AG09309 (cell line): ENCODE results near the gene ARHGAP23.
A peak's percentile ranks its signal among the peaks of the same experiment; 100 is the strongest.
"Not testable (repeated sequence)": the region's sequence is repeated elsewhere in the genome, so short reads cannot be mapped to it uniquely, and the experiment has no call there.

Experiments
- DNase-seq: peaks from one replicate; pipeline ENCODE4 v3.0.0-alpha.2; 2010; ENCODE audit warnings: low read depth
- H3K4me3 ChIP-seq: 2 replicates; pipeline ENCODE4 v1.5.1; 2011; ENCODE audit warnings: mild to moderate bottlenecking, low read depth, low read length, moderate library complexity; ENCODE audit not compliant: control insufficient read depth
- CTCF ChIP-seq: IDR thresholded peaks from 2 replicates; pipeline ENCODE4 v1.5.1; 2011; ENCODE audit warnings: mild to moderate bottlenecking, low read depth, low read length, inconsistent platforms; ENCODE audit not compliant: insufficient read depth, control insufficient read depth; ENCODE audit errors: missing control alignments

Gene ARHGAP23

DNA sequence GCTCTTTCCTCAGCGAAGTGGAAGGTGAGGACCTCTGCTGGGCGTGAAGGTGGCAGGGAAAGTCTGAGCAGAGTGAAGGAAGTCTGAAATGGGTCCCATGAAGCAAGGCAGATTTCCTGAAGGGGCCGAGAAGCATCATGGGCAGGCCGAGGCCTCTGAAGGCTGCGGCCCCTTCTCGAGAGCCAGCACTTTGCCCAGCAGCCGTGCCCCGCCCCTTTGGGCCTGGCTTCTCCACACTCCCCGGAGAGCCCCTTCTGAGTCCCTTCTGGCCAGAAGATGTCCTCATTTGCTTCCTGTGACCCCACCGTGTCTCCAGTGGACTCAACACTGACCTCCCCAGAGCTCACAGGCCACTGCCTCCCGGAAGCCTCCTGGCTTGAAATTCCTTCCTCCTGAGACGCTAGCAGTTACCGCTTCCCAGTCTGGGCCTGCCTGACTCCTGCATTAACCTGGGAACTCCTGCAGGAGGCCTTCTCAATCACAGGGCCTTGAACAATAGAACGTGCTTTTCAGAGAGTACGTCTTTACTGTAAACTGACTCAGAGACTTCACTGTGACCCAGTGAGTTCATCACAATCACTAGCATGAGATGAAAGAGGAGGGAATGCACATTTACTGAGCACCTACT, 75.1 kb downstream of the ARHGAP23 start:
- not testable (repeated sequence) for DNase-seq, H3K4me3 ChIP-seq

GRCh38 chr17:38504216-38504615, 76.0 kb downstream of the ARHGAP23 start:
- DNase-seq: no peak
- H3K4me3 ChIP-seq: no peak overlapping the region
- TF ChIP-seq CTCF: no peak

GRCh38 chr17:38507436-38507835, 79.2 kb downstream of the ARHGAP23 start:
- TF ChIP-seq CTCF: no peak
- DNase-seq: no peak
- no peak overlapping the region for H3K4me3 ChIP-seq

GRCh38 chr17:38507921-38508569, 79.8 kb downstream of the ARHGAP23 start:
- no peak overlapping the region for H3K4me3 ChIP-seq
- TF ChIP-seq CTCF: no peak
- no peak for DNase-seq

DNA sequence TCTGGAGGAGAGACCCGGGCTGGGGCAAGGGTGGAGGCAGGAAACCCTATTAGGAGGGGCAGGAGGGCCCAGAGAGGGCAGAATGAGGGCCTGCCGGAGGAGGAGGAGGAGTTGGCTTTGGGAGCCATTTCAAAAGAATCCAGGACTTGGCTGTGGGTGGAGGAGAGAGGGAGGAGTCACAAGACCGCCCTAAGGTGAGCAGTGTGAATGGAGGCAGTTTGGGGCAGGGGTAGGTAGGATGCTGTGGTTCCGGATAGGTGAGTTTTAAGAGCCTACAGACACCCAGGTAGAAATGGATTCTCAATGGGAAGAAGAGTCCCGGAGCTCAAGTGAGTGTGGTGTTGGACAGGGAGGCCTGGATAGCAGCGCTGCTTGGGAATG, 80.3 kb downstream of the ARHGAP23 start:
- no peak overlapping the region for H3K4me3 ChIP-seq

DNA sequence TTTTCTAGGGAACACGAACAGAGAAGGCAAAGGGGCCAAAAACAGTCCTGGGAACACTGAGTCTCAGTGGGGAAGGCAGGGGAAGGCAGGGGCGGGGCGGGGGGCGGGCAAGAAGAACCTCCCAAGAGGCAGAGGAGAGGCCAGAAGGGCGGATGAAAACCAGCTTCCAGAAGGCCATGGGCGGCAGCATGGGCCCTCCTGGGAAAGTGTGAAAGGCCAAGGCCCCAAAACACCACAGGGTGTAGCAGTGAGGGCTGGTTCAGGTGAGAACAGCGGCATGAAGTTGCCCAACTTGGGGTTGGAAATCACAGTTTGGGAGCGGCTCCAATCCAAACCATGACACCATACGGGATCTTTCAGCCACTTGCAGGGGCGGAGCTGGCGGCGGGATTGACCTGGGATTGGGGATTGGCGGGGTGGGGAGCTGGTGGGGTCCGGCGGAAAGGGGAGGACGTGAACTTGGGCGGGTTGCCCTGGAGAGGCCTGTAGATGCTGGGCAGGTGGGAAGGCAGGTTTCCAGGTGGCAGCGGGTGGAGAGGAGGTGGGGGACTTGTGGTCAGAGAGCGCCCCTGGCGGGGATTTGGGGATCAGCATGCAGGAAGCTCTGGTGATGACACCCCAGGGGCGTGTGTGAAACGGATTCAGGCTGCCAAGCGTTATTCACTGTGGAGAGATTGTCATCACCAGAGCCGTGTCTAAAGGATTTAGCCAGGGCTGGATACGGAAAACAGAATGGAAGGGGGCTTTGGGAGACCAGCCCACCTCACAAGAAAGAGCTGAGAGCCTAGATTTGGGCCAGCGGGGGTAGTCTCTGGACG, 80.9 kb downstream of the ARHGAP23 start:
- H3K4me3 ChIP-seq: no peak overlapping the region
- peak; percentile 68 for DNase-seq

More for the DNA sequence above, 80.3 kb downstream of the ARHGAP23 start:
- TF ChIP-seq CTCF: no peak
- no peak for DNase-seq

More for the DNA sequence above, 80.9 kb downstream of the ARHGAP23 start:
- TF ChIP-seq CTCF: peak; percentile 84
